PC-3 (cell line): ENCODE results near the gene APBB2.

ENCODE experiments used
- CTCF ChIP-seq: fragments of 300-600 bp; sonication (generic); conservative IDR thresholded peaks from 2 replicates; pipeline ENCODE4 v1.5.1; 2017; ENCODE audit warnings: antibody characterized with exemption, low read depth, mild to moderate bottlenecking, low read length
- EZH2 ChIP-seq: fragments of 300-600 bp; sonication (generic); IDR thresholded peaks from one replicate; pipeline ENCODE4 v1.6.1; 2017; ENCODE audit warnings: antibody characterized with exemption, mild to moderate bottlenecking, low read length; ENCODE audit not compliant: unreplicated experiment

- TF ChIP-seq CTCF = no peak
- TF ChIP-seq EZH2 = no peak
Measured at GRCh38 chr4:41013746-41014145, 200.6 kb downstream of the APBB2 start.
